ENCODE data around the gene CALN1. TPM values are rescaled to one million over a fixed set of nuclear protein-coding genes. Genes with fewer than 3 reads are reported as not detected.

The CALN1 gene
- total and polyA plus RNA-seq, 4 donors: 0.14 to 0.84 (median 0.24) TPM

GRCh38 chr7:72441791-72442190 lies 29.7 kb upstream of the CALN1 start:
- DNase-seq (ENCODE audit: low spot score): no peak
- 72% methylated on average over 8 of the region's 8 CpGs for WGBS
- Histone ChIP-seq H3K4me1 (ENCODE audit: control insufficient read depth in 4 of 4, insufficient read depth in 4 of 4, low read length in 3 of 4) (no peaks in the 10 kb centered on the region), H3K27me3 (ENCODE audit: control insufficient read depth in 4 of 4, insufficient read depth in 4 of 4, low read length in 3 of 4) (peaks cover 0 to 2% (median 0%) of the 10 kb centered on the region in 4 donors), H3K9ac (ENCODE audit: low read depth in 1 of 2, low read length in 2 of 2) (no peak overlapping the region), H3K27ac (ENCODE audit: low read depth in 1 of 2, low read length in 2 of 2) (no peak overlapping the region), H3K36me3 (ENCODE audit: control insufficient read depth in 4 of 4, insufficient read depth in 3 of 4, low read depth in 1 of 4, low read length in 3 of 4) (no peaks in the 10 kb centered on the region), H3K4me3 (ENCODE audit: low read depth in 1 of 3, low read length in 3 of 3) (no peak overlapping the region), H3K9me3 (ENCODE audit: control insufficient read depth in 4 of 4, low read length in 3 of 4) (no peaks in the 10 kb centered on the region)
- TF ChIP-seq FOXA2 (IDR thresholded peaks at IDR 0.05) (no peak), TAF1 (conservative IDR thresholded peaks at IDR 0.05) (no peak), ATF3 (IDR thresholded peaks at IDR 0.05) (no peak), HNF4A (conservative IDR thresholded peaks at IDR 0.05) (no peak), NR2F2 (IDR thresholded peaks at IDR 0.05) (no peak)

GRCh38 chr7:72438491-72438890 lies 26.4 kb upstream of the CALN1 start:
- Histone ChIP-seq H3K9me3 (ENCODE audit: control insufficient read depth in 4 of 4, low read length in 3 of 4) (no peaks in the 10 kb centered on the region), H3K4me1 (ENCODE audit: control insufficient read depth in 4 of 4, insufficient read depth in 4 of 4, low read length in 3 of 4) (no peaks in the 10 kb centered on the region), H3K36me3 (ENCODE audit: control insufficient read depth in 4 of 4, insufficient read depth in 3 of 4, low read depth in 1 of 4, low read length in 3 of 4) (no peaks in the 10 kb centered on the region), H3K9ac (ENCODE audit: low read depth in 1 of 2, low read length in 2 of 2) (no peak overlapping the region), H3K27me3 (ENCODE audit: control insufficient read depth in 4 of 4, insufficient read depth in 4 of 4, low read length in 3 of 4) (no peaks in the 10 kb centered on the region), H3K4me3 (ENCODE audit: low read depth in 1 of 3, low read length in 3 of 3) (no peak overlapping the region), H3K27ac (ENCODE audit: low read depth in 1 of 2, low read length in 2 of 2) (no peak overlapping the region)
- 86% methylated on average over 7 of the region's 7 CpGs for WGBS
- no peak for DNase-seq (ENCODE audit: low spot score)
- no peak for TF ChIP-seq MAX (IDR thresholded peaks at IDR 0.05)
- TF ChIP-seq TAF1 (conservative IDR thresholded peaks at IDR 0.05): no peak
- TF ChIP-seq REST (IDR thresholded peaks at IDR 0.05): no peak
- TF ChIP-seq ZBTB33 (IDR thresholded peaks at IDR 0.05): no peak
- TF ChIP-seq GABPA (IDR thresholded peaks at IDR 0.05 in 1 of 2, conservative IDR thresholded peaks at IDR 0.05 in 1 of 2): no peak
- no peak for TF ChIP-seq FOXA2 (IDR thresholded peaks at IDR 0.05)
- TF ChIP-seq NR2F2 (IDR thresholded peaks at IDR 0.05): no peak
- TF ChIP-seq FOXA1 (IDR thresholded peaks at IDR 0.05): no peak
- TF ChIP-seq YY1 (IDR thresholded peaks at IDR 0.05): no peak
- no peak for TF ChIP-seq EGR1 (IDR thresholded peaks at IDR 0.05; ENCODE audit: low read depth in 2 of 2)
- TF ChIP-seq CTCF (IDR thresholded peaks at IDR 0.05; ENCODE audit: low read depth, low read length, missing input control): no peak
- no peak for TF ChIP-seq RXRA (IDR thresholded peaks at IDR 0.05)
- TF ChIP-seq SP1 (IDR thresholded peaks at IDR 0.05): no peak
- TF ChIP-seq JUND (IDR thresholded peaks at IDR 0.05): no peak
- TF ChIP-seq RAD21 (IDR thresholded peaks at IDR 0.05): no peak
- no peak for TF ChIP-seq ATF3 (IDR thresholded peaks at IDR 0.05)
- TF ChIP-seq HNF4A (conservative IDR thresholded peaks at IDR 0.05): no peak
- TF ChIP-seq HNF4G (IDR thresholded peaks at IDR 0.05): no peak

All from liver (tissue), 9 donors.